Naive thymus-derived CD4-positive, alpha-beta T cell (primary cell): ENCODE measurements around the gene SLC25A39. TPM values are rescaled to one million over a fixed set of nuclear protein-coding genes. Genes with fewer than 3 reads are reported as not detected.

Experiments
- ATAC-seq: fragments of 150-1000 bp; cut with Tn5 transposase; 2 replicates; pipeline ENCODE4 v1.10.0; 2021; ENCODE audit warnings: mild to moderate bottlenecking, moderate library complexity
- CTCF ChIA-PET: fragments of 350-600 bp; sonication (Branson Sonifier 250); formaldehyde crosslinking; loops from one replicate; lab custom pipeline; 2021; ENCODE audit warnings: antibody characterized with exemption; lab: Charles Lee
- POLR2A ChIA-PET: fragments of 350-600 bp; sonication (Branson Sonifier 250); formaldehyde crosslinking; loops from one replicate; lab custom pipeline; 2021; ENCODE audit warnings: antibody characterized with exemption, inconsistent platforms; lab: Charles Lee
- DNase-seq, 9 donors: peaks; one replicate each; pipeline versions ENCODE4 v3.0.0 to v3.0.0-alpha.2; 2020 to 2022; ENCODE audit warnings: mixed read lengths in 1 of 9
- H3K27ac ChIP-seq: one replicate; pipeline ENCODE4 v1.7.0; 2013; ENCODE audit warnings: mild to moderate bottlenecking, low read depth, low read length, moderate library complexity
- H3K27me3 ChIP-seq, 2 donors: one replicate each; pipeline ENCODE4 v1.7.0; 2013; ENCODE audit warnings: low read length in 2 of 2, mild to moderate bottlenecking in 2 of 2, moderate library complexity in 2 of 2; ENCODE audit not compliant: control insufficient read depth in 2 of 2, insufficient read depth in 2 of 2
- H3K36me3 ChIP-seq, 3 experiments: 1 replicate in 2 of 3; 2 replicates in 1 of 3; pipeline ENCODE4 v1.7.0; 2013; ENCODE audit warnings: low read length in 3 of 3, mild to moderate bottlenecking in 3 of 3, moderate library complexity in 1 of 3; ENCODE audit not compliant: insufficient read depth in 3 of 3, control insufficient read depth in 2 of 3
- H3K4me1 ChIP-seq, 2 donors: one replicate each; pipeline ENCODE4 v1.7.0; 2013; ENCODE audit warnings: low read length in 2 of 2, mild to moderate bottlenecking in 2 of 2, moderate library complexity in 1 of 2; ENCODE audit not compliant: control insufficient read depth in 2 of 2, insufficient read depth in 2 of 2
- H3K4me3 ChIP-seq: 2 replicates; pipeline ENCODE4 v1.7.0; 2013; ENCODE audit warnings: mild to moderate bottlenecking, low read length
- H3K9me3 ChIP-seq, 3 experiments: 1 replicate in 2 of 3; 2 replicates in 1 of 3; pipeline ENCODE4 v1.7.0; 2013; ENCODE audit warnings: low read length in 3 of 3; ENCODE audit not compliant: control insufficient read depth in 2 of 3
- H3K27ac Mint-ChIP-seq, 9 donors: one replicate each; pipeline ENCODE4 v1.8.0; 2020 to 2022; ENCODE audit warnings: mixed read lengths in 9 of 9, mild to moderate bottlenecking in 8 of 9, moderate library complexity in 5 of 9, inconsistent platforms in 2 of 9
- H3K27me3 Mint-ChIP-seq, 5 donors: one replicate each; pipeline ENCODE4 v1.8.0; 2021 to 2022; ENCODE audit warnings: mixed read lengths in 5 of 5, mild to moderate bottlenecking in 1 of 5
- H3K36me3 Mint-ChIP-seq, 5 donors: one replicate each; pipeline ENCODE4 v1.8.0; 2020 to 2022; ENCODE audit warnings: mixed read lengths in 5 of 5, mild to moderate bottlenecking in 3 of 5, inconsistent platforms in 1 of 5
- H3K4me1 Mint-ChIP-seq, 7 donors: one replicate each; pipeline ENCODE4 v1.8.0; 2020 to 2022; ENCODE audit warnings: mixed read lengths in 7 of 7, mild to moderate bottlenecking in 3 of 7, inconsistent platforms in 1 of 7
- H3K4me3 Mint-ChIP-seq, 10 donors: one replicate each; pipeline ENCODE4 v1.8.0; 2020 to 2022; ENCODE audit warnings: mild to moderate bottlenecking in 10 of 10, mixed read lengths in 10 of 10, moderate library complexity in 6 of 10, inconsistent platforms in 2 of 10
- H3K9me3 Mint-ChIP-seq, 11 donors: one replicate each; pipeline ENCODE4 v1.8.0; 2020 to 2022; ENCODE audit warnings: mixed read lengths in 11 of 11, mild to moderate bottlenecking in 4 of 11, inconsistent platforms in 1 of 11, moderate library complexity in 1 of 11
- intact Hi-C, 2 donors: fragments of 100-400 bp; cut with micrococcal nuclease; formaldehyde crosslinking; loops; one replicate each; pipeline ENCODE4 v1.15.1; 2023
- polyA plus RNA-seq, 2 donors: library from polyadenylated mRNA; unstranded; fragments of 300-500 nt; fragmentation: Illumina TruSeq; gene quantifications; one replicate each; pipeline ENCODE4 v1.2.3, GENCODE V29; 2021
- total RNA-seq, 6 experiments: library from RNA in 5 of 6; stranded (reverse) in 5 of 6; gene quantifications; 1 replicate in 5 of 6; 2 replicates in 1 of 6; pipeline ENCODE4 v1.2.3 and lab custom pipeline; 2021 to 2026

Gene SLC25A39
- total and polyA plus RNA-seq, 7 experiments from 2014 or later: 75.4 to 155 (median 104) TPM

- Histone ChIP-seq H3K36me3 (peaks cover 0 to 6% (median 0%) of the 10 kb centered on the region in 3 experiments), H3K27me3 (no peaks in the 10 kb centered on the region), H3K4me3 (peak overlapping the region; percentile 51), H3K9me3 (no peaks in the 10 kb centered on the region), H3K4me1 (peaks cover 17 to 19% of the 10 kb centered on the region in 2 donors), H3K27ac (peak overlapping the region; percentile 83)
- peaks cover 0 to 36% (median 25%) of the 10 kb centered on the region in 7 donors for H3K4me1 Mint-ChIP-seq
- no peaks in the 10 kb centered on the region for H3K36me3 Mint-ChIP-seq
- peak overlapping the region; percentile 75 to 96 (median 86) for H3K4me3 Mint-ChIP-seq
- ATAC-seq: peak; percentile 84
- POLR2A ChIA-PET: interaction anchor here (0.6 to 5.0 kb wide), 18 partner anchors 9 to 900 kb away, joined by 3 to 102 read pairs (median 4); partner anchors contain the start of genes ATXN7L3, GRN, RUNDC3A and TMUB2
- H3K9me3 Mint-ChIP-seq: no peaks in the 10 kb centered on the region
- DNase-seq: peak; percentile 78 to 95 (median 93)
- intact Hi-C loops: loop anchor here (1.0 to 10.0 kb wide), 11 partner anchors 18 to 838 kb away; partner anchors contain the start of genes GRN (in 2 of the 2), TMUB2 (in 2 of the 2), G6PC3 (in 1 of the 2) and HDAC5 (in 1 of the 2)
- H3K27ac Mint-ChIP-seq: peak overlapping the region; percentile 86 to 97 (median 89)
- CTCF ChIA-PET: interaction anchor here (0.5 to 1.2 kb wide), 10 partner anchors 11 to 601 kb away, joined by 3 to 14 read pairs (median 4); partner anchors contain the start of genes TMUB2 and UBTF
- no peaks in the 10 kb centered on the region for H3K27me3 Mint-ChIP-seq
Measured at GRCh38 chr17:44326861-44327444, 2.3 kb upstream of the SLC25A39 start.

DNA sequence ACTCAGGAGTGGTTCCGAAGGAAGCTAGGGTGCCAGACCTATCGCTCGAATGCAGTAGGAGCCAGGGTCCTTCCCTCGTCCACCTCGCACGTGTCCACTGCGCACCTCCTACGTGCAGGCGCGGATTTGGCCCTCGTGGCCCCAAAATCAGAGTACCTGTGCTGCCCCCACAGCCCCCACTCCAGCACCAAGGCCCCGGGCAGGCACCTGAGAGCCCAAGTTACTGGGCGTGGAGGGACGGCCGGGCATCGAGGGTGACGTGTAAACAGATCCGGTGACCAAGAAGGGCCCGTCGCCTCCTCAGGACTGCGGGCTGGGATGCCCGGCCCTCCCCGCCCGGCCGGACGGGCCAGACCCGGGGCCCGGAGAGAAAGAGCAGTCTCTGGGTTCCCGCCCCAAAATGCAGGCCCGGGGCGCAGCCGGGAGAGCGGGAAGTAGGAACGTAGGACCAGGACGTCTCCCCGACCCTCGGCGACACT, 492 bp downstream of the SLC25A39 start:
- peaks cover 0 to 33% (median 0%) of the 10 kb centered on the region in 3 experiments for H3K36me3 ChIP-seq
- H3K9me3 ChIP-seq: no peaks in the 10 kb centered on the region
- Mint-ChIP-seq H3K36me3 (peaks cover 0 to 11% (median 5%) of the 10 kb centered on the region in 5 donors), H3K27ac (peak overlapping the region in 4 of 9 donors; percentile 21 to 70 (median 64)), H3K27me3 (no peaks in the 10 kb centered on the region), H3K9me3 (no peaks in the 10 kb centered on the region), H3K4me3 (peak overlapping the region; percentile 69 to 93 (median 82)), H3K4me1 (peaks cover 0 to 38% (median 19%) of the 10 kb centered on the region in 7 donors)
- ATAC-seq (no peak), DNase-seq (peak in 1 of 9 donors; percentile 18)
- H3K4me3 ChIP-seq: peak overlapping the region; percentile 98
- CTCF ChIA-PET: interaction anchor here (0.5 to 2.1 kb wide), 2 partner anchors 113 to 198 kb away, joined by 3 to 6 read pairs; no protein-coding TSS in a partner anchor
- H3K27ac ChIP-seq: peak overlapping the region; percentile 83
- intact Hi-C loops: loop anchor here (1.0 to 10.0 kb wide), 5 partner anchors 16 to 841 kb away; partner anchors contain the start of genes HEXIM2 (in 1 of the 2), HROB (in 1 of the 2) and RUNDC3A (in 1 of the 2)
- no peaks in the 10 kb centered on the region for H3K27me3 ChIP-seq
- POLR2A ChIA-PET: interaction anchor here (1.2 to 5.0 kb wide), 7 partner anchors 9 to 138 kb away, joined by 3 to 102 read pairs (median 25); partner anchors contain the start of genes GRN, TMUB2 and UBTF
- H3K4me1 ChIP-seq: peaks cover 13 to 17% of the 10 kb centered on the region in 2 donors

DNA sequence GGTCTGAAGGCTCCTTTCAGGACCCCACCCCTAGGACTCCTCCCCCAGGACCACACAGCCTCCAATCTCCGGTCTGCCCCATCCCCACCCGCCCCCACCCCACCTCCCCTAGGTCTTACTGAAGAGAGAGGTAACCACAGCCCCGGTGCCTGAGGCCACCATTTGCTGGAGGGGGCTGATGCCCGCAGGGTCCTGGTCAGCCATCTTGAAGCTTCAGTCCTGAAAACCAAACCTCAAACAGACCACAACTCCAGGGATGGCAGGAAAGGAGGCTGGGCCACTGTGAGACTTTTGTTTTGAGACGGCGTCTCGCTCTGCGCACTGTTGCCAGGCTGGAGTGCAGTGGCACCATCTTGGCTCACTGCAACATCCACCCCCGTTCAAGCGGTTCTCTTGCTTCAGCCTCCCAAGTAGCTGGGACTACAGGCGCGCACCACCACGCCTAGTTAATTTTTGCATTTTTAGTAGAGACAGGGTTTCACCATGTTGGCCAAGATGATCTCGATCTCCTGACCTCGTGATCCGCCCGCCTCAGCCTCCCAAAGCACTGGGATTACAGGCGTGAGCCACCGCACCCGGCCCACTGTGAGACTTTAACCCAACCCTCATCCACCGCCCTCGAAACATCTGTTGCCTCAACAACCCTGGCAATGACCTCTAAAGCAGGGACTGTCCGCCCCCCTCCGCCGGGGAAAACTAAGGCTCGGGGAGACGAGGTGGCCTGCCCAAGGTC, 1.1 kb downstream of the SLC25A39 start:
- H3K9me3 Mint-ChIP-seq: no peaks in the 10 kb centered on the region
- H3K4me1 ChIP-seq: peaks cover 13 to 17% of the 10 kb centered on the region in 2 donors
- peak overlapping the region; percentile 98 for H3K4me3 ChIP-seq
- no peaks in the 10 kb centered on the region for H3K9me3 ChIP-seq
- ChIA-PET POLR2A (interaction anchor here (1.4 to 5.0 kb wide), 5 partner anchors 9 to 126 kb away, joined by 5 to 102 read pairs (median 31); partner anchors contain the start of gene UBTF), CTCF (interaction anchor here (0.5 to 2.1 kb wide), 2 partner anchors 112 to 198 kb away, joined by 3 to 6 read pairs; no protein-coding TSS in a partner anchor)
- H3K27me3 ChIP-seq: no peaks in the 10 kb centered on the region
- peaks cover 0 to 11% (median 5%) of the 10 kb centered on the region in 5 donors for H3K36me3 Mint-ChIP-seq
- H3K36me3 ChIP-seq: peaks cover 0 to 33% (median 0%) of the 10 kb centered on the region in 3 experiments
- peaks cover 0 to 38% (median 19%) of the 10 kb centered on the region in 7 donors for H3K4me1 Mint-ChIP-seq
- DNase-seq (no peak), ATAC-seq (no peak)
- H3K27me3 Mint-ChIP-seq: no peaks in the 10 kb centered on the region
- H3K4me3 Mint-ChIP-seq: peak overlapping the region; percentile 69 to 93 (median 82)
- intact Hi-C loops: loop anchor here (1.0 to 10.0 kb wide), 5 partner anchors 15 to 841 kb away; partner anchors contain the start of genes HEXIM2 (in 1 of the 2), HROB (in 1 of the 2) and RUNDC3A (in 1 of the 2)
- H3K27ac ChIP-seq: peak overlapping the region; percentile 83
- peak overlapping the region in 4 of 9 donors; percentile 38 to 75 (median 66) for H3K27ac Mint-ChIP-seq

DNA sequence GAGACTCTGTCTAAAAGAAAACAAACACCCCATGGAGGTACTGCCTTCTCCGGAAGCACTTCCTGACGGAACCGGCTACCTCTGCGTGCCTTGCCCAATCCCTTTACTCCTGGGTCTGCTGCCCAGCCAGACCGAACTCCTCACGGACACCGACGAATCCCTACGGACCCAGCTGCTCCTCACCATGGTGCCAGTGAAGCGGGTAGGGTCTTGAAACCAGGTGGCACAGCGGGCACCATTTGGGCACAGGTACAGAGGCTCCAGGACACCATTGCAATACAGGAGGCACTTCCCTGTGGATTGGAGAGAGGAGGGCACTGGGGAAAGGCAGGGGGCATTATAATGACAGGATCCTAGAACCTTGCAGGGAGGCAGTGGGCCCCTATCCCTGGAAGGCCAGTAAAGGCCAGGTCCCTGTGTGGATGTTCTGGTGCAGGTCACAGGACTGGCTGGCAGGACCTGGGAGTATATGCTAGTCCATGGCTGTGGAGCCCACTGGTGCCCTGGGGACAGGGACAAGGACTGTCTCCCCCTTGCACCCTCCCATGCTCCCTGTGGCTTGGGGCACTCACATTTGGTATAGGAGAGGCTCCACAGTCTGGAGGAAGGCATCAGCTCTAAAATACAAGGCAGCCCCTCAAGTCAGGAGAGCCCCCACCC, 2.3 kb downstream of the SLC25A39 start:
- ChIA-PET POLR2A (interaction anchor here (4.7 to 5.0 kb wide), 2 partner anchors 106 to 110 kb away, joined by 31 to 60 read pairs; no protein-coding TSS in a partner anchor), CTCF (no interaction called here)
- no peak overlapping the region for H3K4me3 ChIP-seq
- Mint-ChIP-seq H3K9me3 (peaks cover 0 to under 1% (median 0%) of the 10 kb centered on the region in 11 donors), H3K36me3 (peaks cover 0 to 14% (median 5%) of the 10 kb centered on the region in 5 donors), H3K4me1 (peaks cover 0 to 34% (median 16%) of the 10 kb centered on the region in 7 donors), H3K4me3 (peak overlapping the region in 7 of 10 donors; percentile 10 to 93 (median 27)), H3K27me3 (peaks cover 3 to 4% (median 3%) of the 10 kb centered on the region in 5 donors), H3K27ac (peak overlapping the region in 2 of 9 donors; percentile 33 to 45)
- H3K36me3 ChIP-seq: peaks cover 0 to 33% (median 0%) of the 10 kb centered on the region in 3 experiments
- H3K27ac ChIP-seq: no peak overlapping the region
- H3K9me3 ChIP-seq: no peaks in the 10 kb centered on the region
- ATAC-seq (no peak), DNase-seq (no peak)
- H3K27me3 ChIP-seq: no peaks in the 10 kb centered on the region
- intact Hi-C loops: loop anchor here in 1 of 2 donors (10.0 kb wide), 1 partner anchor 842 kb away; the partner anchor contains the start of gene HEXIM2
- H3K4me1 ChIP-seq: peaks cover 13 to 17% of the 10 kb centered on the region in 2 donors

DNA sequence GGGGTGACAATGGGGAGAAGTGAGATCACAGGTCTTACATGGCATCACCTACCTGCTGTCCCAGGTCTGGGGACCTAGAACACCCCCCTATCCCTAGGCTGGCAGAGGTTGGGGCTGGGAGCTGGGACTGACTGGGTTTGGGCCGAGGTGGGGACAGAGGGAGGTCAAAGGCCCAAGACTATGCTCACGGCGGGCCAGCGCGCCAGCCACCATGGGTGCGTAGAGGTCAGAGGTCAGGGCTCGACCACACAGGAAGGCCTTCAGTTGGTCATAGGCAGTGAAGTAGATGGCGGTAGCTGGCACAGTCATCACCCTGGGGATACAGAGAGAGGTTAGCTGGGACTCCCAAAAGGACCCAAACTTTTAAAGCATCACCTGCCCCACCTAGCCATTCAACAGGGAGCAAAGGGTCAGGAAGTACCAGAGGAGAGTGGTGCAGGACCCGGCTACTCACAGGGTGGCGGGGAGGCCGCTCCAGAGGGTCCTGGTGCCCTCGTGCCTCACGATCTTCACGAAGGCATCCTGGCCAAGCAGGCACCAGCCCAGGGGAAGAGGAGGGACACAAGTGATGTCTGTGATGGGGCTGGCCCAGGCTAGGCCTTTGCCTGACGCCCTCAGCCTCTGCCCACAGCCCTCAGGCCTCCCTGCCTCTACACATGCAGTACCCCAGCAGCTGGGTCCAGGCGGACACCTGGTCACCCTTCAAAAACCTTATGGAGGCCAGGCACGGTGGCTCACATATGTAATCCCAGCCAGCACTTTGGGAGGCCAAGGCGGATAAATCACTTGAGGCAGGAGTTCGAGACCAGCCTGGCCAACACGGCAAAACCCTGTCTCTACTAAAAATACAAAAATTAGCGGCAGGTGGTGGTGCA, 3.1 kb downstream of the SLC25A39 start:
- H3K27me3 ChIP-seq: peaks cover 0 to 7% of the 10 kb centered on the region in 2 donors
- DNase-seq (no peak), ATAC-seq (no peak)
- Mint-ChIP-seq H3K4me3 (peak overlapping the region in 2 of 10 donors; percentile 11 to 89), H3K27me3 (peaks cover 7 to 13% (median 12%) of the 10 kb centered on the region in 5 donors), H3K27ac (no peak overlapping the region), H3K9me3 (peaks cover 0 to 2% (median 0%) of the 10 kb centered on the region in 11 donors), H3K4me1 (peaks cover under 1 to 32% (median 14%) of the 10 kb centered on the region in 7 donors), H3K36me3 (peaks cover 0 to 15% (median 5%) of the 10 kb centered on the region in 5 donors)
- H3K9me3 ChIP-seq: no peaks in the 10 kb centered on the region
- ChIA-PET POLR2A (interaction anchor here (0.6 to 1.7 kb wide), 4 partner anchors 12 to 112 kb away, joined by 3 to 7 read pairs (median 4); no protein-coding TSS in a partner anchor), CTCF (interaction anchor here (1.7 to 2.1 kb wide), 2 partner anchors 96 to 112 kb away, joined by 3 to 7 read pairs; no protein-coding TSS in a partner anchor)
- H3K27ac ChIP-seq: no peak overlapping the region
- peaks cover 0 to 33% (median 0%) of the 10 kb centered on the region in 3 experiments for H3K36me3 ChIP-seq
- peaks cover 8 to 12% of the 10 kb centered on the region in 2 donors for H3K4me1 ChIP-seq
- H3K4me3 ChIP-seq: no peak overlapping the region
- intact Hi-C loops: loop anchor here in 1 of 2 donors (10.0 kb wide), 1 partner anchor 843 kb away; the partner anchor contains the start of gene HEXIM2
